HepG2 (cell line): ENCODE measurements around the gene RRBP1. TPM values are rescaled to one million over a fixed set of nuclear protein-coding genes. Genes with fewer than 3 reads are reported as not detected.

ENCODE experiments used
- ATF7 ChIP-seq, 2 experiments: fragments of 450-650 bp in 1 of 2; sonication (generic) in 1 of 2; formaldehyde crosslinking in 1 of 2; IDR thresholded peaks; 2 replicates each; pipeline versions ENCODE4 v1.4.0 to v1.6.1; 2016 to 2020; ENCODE audit warnings: antibody characterized with exemption in 1 of 2, mild to moderate bottlenecking in 1 of 2, missing genetic modification reagents in 1 of 2
- HES4 ChIP-seq: sonication (generic); formaldehyde crosslinking; IDR thresholded peaks from 2 replicates; pipeline ENCODE4 v1.9.0; 2021; ENCODE audit warnings: mild to moderate bottlenecking, missing genetic modification reagents, borderline replicate concordance
- IRF1 ChIP-seq: sonication (generic); formaldehyde crosslinking; IDR thresholded peaks from 2 replicates; pipeline ENCODE4 v1.4.0; 2020; ENCODE audit warnings: low read depth, mild to moderate bottlenecking, missing genetic modification reagents
- MYNN ChIP-seq: sonication (generic); formaldehyde crosslinking; IDR thresholded peaks from 2 replicates; pipeline ENCODE4 v1.4.0; 2020; ENCODE audit warnings: mild to moderate bottlenecking, low read depth, missing genetic modification reagents
- NFYB ChIP-seq: sonication (generic); formaldehyde crosslinking; IDR thresholded peaks from 2 replicates; pipeline ENCODE4 v1.4.0; 2020; ENCODE audit warnings: missing genetic modification reagents
- NR2C2 ChIP-seq: sonication (generic); formaldehyde crosslinking; IDR thresholded peaks from 2 replicates; pipeline ENCODE4 v1.4.0; 2020; ENCODE audit warnings: missing genetic modification reagents, mild to moderate bottlenecking, moderate library complexity, borderline replicate concordance
- PRMT3 ChIP-seq: sonication (generic); formaldehyde crosslinking; IDR thresholded peaks from 2 replicates; pipeline ENCODE4 v1.8.1; 2022; ENCODE audit warnings: low read depth, mild to moderate bottlenecking, moderate library complexity, missing genetic modification reagents, borderline replicate concordance
- RBM39 ChIP-seq: fragments of 200-400 bp; formaldehyde crosslinking; IDR thresholded peaks from one replicate; pipeline ENCODE4 v1.6.1; 2018; ENCODE audit warnings: antibody characterized with exemption, mild to moderate bottlenecking, low read depth, low read length; ENCODE audit not compliant: poor library complexity, severe bottlenecking
- SNAPC4 ChIP-seq: sonication (generic); formaldehyde crosslinking; IDR thresholded peaks from 2 replicates; pipeline ENCODE4 v1.4.0; 2020; ENCODE audit warnings: mild to moderate bottlenecking, missing genetic modification reagents
- TFDP2 ChIP-seq: sonication (generic); formaldehyde crosslinking; IDR thresholded peaks from 2 replicates; pipeline ENCODE4 v1.4.0; 2020; ENCODE audit warnings: missing genetic modification reagents
- UBTF ChIP-seq: sonication (generic); formaldehyde crosslinking; IDR thresholded peaks from 2 replicates; pipeline ENCODE4 v1.4.0; 2020; ENCODE audit warnings: mild to moderate bottlenecking, missing genetic modification reagents
- ZIK1 ChIP-seq: sonication (generic); formaldehyde crosslinking; IDR thresholded peaks from 2 replicates; pipeline ENCODE4 v1.5.0; 2020; ENCODE audit warnings: mild to moderate bottlenecking, low read depth, missing genetic modification reagents, borderline replicate concordance
- ZNF570 ChIP-seq: sonication (generic); formaldehyde crosslinking; IDR thresholded peaks from 2 replicates; pipeline ENCODE4 v1.4.0; 2020; ENCODE audit warnings: mild to moderate bottlenecking, missing genetic modification reagents, borderline replicate concordance
- ZNF605 ChIP-seq: sonication (generic); formaldehyde crosslinking; IDR thresholded peaks from 2 replicates; pipeline ENCODE4 v1.8.0; 2022; ENCODE audit warnings: mild to moderate bottlenecking, missing genetic modification reagents
- ZNF691 ChIP-seq: sonication (generic); formaldehyde crosslinking; IDR thresholded peaks from 2 replicates; pipeline ENCODE4 v1.4.0; 2020; ENCODE audit warnings: missing genetic modification reagents, low read depth, mild to moderate bottlenecking, borderline replicate concordance
- ZNF709 ChIP-seq: sonication (generic); formaldehyde crosslinking; IDR thresholded peaks from 2 replicates; pipeline ENCODE4 v1.5.0; 2020; ENCODE audit warnings: mild to moderate bottlenecking, missing genetic modification reagents
- ZNF777 ChIP-seq: sonication (generic); formaldehyde crosslinking; IDR thresholded peaks from 2 replicates; pipeline ENCODE4 v1.4.0; 2020; ENCODE audit warnings: missing genetic modification reagents
- ZSCAN25 ChIP-seq: sonication (generic); formaldehyde crosslinking; IDR thresholded peaks from 2 replicates; pipeline ENCODE4 v1.8.0; 2022; ENCODE audit warnings: mild to moderate bottlenecking, missing genetic modification reagents
- polyA plus RNA-seq, 8 experiments: library from polyadenylated mRNA; depleted of rRNA in 3 of 8; stranded (reverse) in 7 of 8; unstranded in 1 of 8; fragments of >200 nt; fragmentation: Illumina TruSeq in 4 of 8; extraction: Trizol in 4 of 8; gene quantifications; 2 replicates each; pipeline versions ENCODE4 v1.2.1 to v1.2.3, GENCODE V29; 2011 to 2016; ENCODE audit warnings: low read depth in 4 of 8, missing spikeins in 1 of 8, mixed read lengths in 1 of 8; ENCODE audit not compliant: insufficient read depth in 1 of 8
- total RNA-seq, 5 experiments: library from RNA; depleted of rRNA; stranded (reverse); fragments of >200 nt; fragmentation: Illumina TruSeq; extraction: Trizol; gene quantifications; 2 replicates each; pipeline ENCODE4 v1.2.3, GENCODE V29; 2016; ENCODE audit warnings: low read depth in 1 of 5

Gene RRBP1
- total and polyA plus RNA-seq, 2 of the 13 experiments (the other 11 are each of a cell fraction or from before 2014, with no cell fraction given) = 150 to 222 TPM

GRCh38 chr20:17568972-17569521, 113.0 kb downstream of the RRBP1 start (continued):
- TF ChIP-seq IRF1 (CRISPR knock-in tag) = no peak
- no peak for TF ChIP-seq ZNF709 (CRISPR knock-in tag)
- no peak; the same call in 1 of the 2 replicates for TF ChIP-seq ZNF570 (CRISPR knock-in tag)
- peak; percentile 72 for TF ChIP-seq TFDP2
- no peak for TF ChIP-seq MYNN (CRISPR knock-in tag)
- TF ChIP-seq ZNF777 = peak; percentile 66
- no peak for TF ChIP-seq ZIK1 (CRISPR knock-in tag)
- peak; percentile 96 for TF ChIP-seq ZNF691 (CRISPR knock-in tag)
- TF ChIP-seq ATF7 (IDR thresholded peaks at IDR 0.05) = no peak
- peak; percentile 37; the same call in 1 of the 2 replicates for TF ChIP-seq ATF7 (CRISPR knock-in tag; IDR thresholded peaks at IDR 0.05)
- peak; percentile 93 for TF ChIP-seq ZSCAN25 (CRISPR knock-in tag)
- TF ChIP-seq NR2C2 (CRISPR knock-in tag) = 0 out of 2 replicates have a peak, but pooled peaks have one; percentile 21
- TF ChIP-seq ZNF605 (CRISPR knock-in tag) = peak; percentile 5; the same call in 1 of the 2 replicates
- no peak for TF ChIP-seq PRMT3 (CRISPR knock-in tag)
- TF ChIP-seq HES4 (CRISPR knock-in tag) = no peak
- TF ChIP-seq RBM39 = peak; percentile 63
- TF ChIP-seq NFYB (CRISPR knock-in tag) = peak; percentile 74
- TF ChIP-seq SNAPC4 (CRISPR knock-in tag) = no peak
- 0 out of 2 replicates have a peak, but pooled peaks have one; percentile 27 for TF ChIP-seq UBTF (CRISPR knock-in tag)
